ENCODE data around the gene GFAP. TPM values are rescaled to one million over a fixed set of nuclear protein-coding genes. Genes with fewer than 3 reads are reported as not detected.

Gene GFAP

DNA sequence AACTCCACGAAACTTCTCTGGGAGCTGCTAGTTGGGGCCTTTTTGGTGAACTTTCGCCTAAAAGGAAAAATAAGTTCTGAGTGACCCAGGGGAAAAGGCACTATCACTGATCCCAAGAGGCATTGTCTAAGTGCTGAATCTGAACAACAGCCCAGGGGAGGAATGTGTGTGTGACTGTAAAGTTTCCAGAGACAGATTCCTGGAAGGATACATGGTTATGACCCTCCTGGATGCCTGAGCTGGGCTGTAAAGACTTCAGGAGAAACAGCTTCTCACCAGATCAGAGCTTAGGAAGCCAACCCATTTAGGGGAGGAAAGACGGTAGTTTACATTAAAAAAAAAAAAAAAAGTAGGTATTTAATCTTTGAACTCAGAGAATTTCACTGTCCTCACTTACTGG lies 47.5 kb downstream of the GFAP start:
- Histone ChIP-seq H3K36me3 (ENCODE audit: insufficient read depth, low read length) (peaks cover 75% of the 10 kb centered on the region), H3K4me3 (ENCODE audit: low read length) (no peak overlapping the region), H3K9ac (ENCODE audit: low read depth, low read length) (no peak overlapping the region), H3K4me2 (ENCODE audit: low read length) (no peak overlapping the region), H3K27me3 (ENCODE audit: control insufficient read depth, insufficient read depth, low read length) (no peaks in the 10 kb centered on the region), H3K4me1 (ENCODE audit: control insufficient read depth, insufficient read depth, low read length) (no peaks in the 10 kb centered on the region), H3K9me3 (replicated peaks; ENCODE audit: low read length) (no peaks in the 10 kb centered on the region)

GRCh38 chr17:44865931-44866330 lies 49.4 kb downstream of the GFAP start:
- H3K36me3 ChIP-seq (ENCODE audit: insufficient read depth, low read length) = peaks cover 77% of the 10 kb centered on the region
- H3K4me3 ChIP-seq (ENCODE audit: low read length) = no peak overlapping the region
- H3K9me3 ChIP-seq (replicated peaks; ENCODE audit: low read length) = no peaks in the 10 kb centered on the region
- H3K4me1 ChIP-seq (ENCODE audit: control insufficient read depth, insufficient read depth, low read length) = no peaks in the 10 kb centered on the region
- H3K27me3 ChIP-seq (ENCODE audit: control insufficient read depth, insufficient read depth, low read length) = no peaks in the 10 kb centered on the region
- H3K4me2 ChIP-seq (ENCODE audit: low read length) = no peak overlapping the region
- no peak overlapping the region for H3K9ac ChIP-seq (ENCODE audit: low read depth, low read length)

- no peaks in the 10 kb centered on the region for H3K4me1 ChIP-seq (ENCODE audit: control insufficient read depth, insufficient read depth, low read length)
- H3K36me3 ChIP-seq (ENCODE audit: insufficient read depth, low read length) = peaks cover 80% of the 10 kb centered on the region
- H3K9ac ChIP-seq (ENCODE audit: low read depth, low read length) = no peak overlapping the region
- H3K27me3 ChIP-seq (ENCODE audit: control insufficient read depth, insufficient read depth, low read length) = no peaks in the 10 kb centered on the region
- no peak overlapping the region for H3K4me2 ChIP-seq (ENCODE audit: low read length)
- no peak overlapping the region for H3K4me3 ChIP-seq (ENCODE audit: low read length)
- no peaks in the 10 kb centered on the region for H3K9me3 ChIP-seq (replicated peaks; ENCODE audit: low read length)
Observed at GRCh38 chr17:44865231-44865660, 50.1 kb downstream of the GFAP start.

DNA sequence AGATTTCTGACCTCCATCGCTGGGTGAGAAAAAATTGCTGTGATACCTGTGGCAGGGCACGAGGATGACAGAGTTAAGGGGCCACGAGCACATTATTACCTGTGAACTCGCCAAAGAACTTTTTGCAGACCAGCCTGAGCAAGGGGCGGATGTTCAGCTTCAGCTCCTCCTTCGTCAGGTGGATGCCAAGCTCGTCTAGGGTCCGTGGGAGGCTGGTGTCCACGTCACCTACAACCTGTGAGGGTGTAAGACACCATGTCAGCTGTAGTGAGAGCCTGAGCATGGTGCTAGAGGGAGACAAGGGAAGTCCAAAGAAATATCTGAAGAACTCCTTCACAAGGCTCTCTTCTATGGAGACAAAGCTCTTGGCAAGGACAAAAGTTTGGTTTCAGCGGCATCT lies 50.5 kb downstream of the GFAP start:
- H3K9ac ChIP-seq (ENCODE audit: low read depth, low read length) = no peak overlapping the region
- H3K9me3 ChIP-seq (replicated peaks; ENCODE audit: low read length) = no peaks in the 10 kb centered on the region
- no peaks in the 10 kb centered on the region for H3K27me3 ChIP-seq (ENCODE audit: control insufficient read depth, insufficient read depth, low read length)
- no peak overlapping the region for H3K4me2 ChIP-seq (ENCODE audit: low read length)
- no peaks in the 10 kb centered on the region for H3K4me1 ChIP-seq (ENCODE audit: control insufficient read depth, insufficient read depth, low read length)
- no peak overlapping the region for H3K4me3 ChIP-seq (ENCODE audit: low read length)
- H3K36me3 ChIP-seq (ENCODE audit: insufficient read depth, low read length) = peaks cover 80% of the 10 kb centered on the region

GRCh38 chr17:44863061-44863918 lies 52.0 kb downstream of the GFAP start:
- no peaks in the 10 kb centered on the region for H3K4me1 ChIP-seq (ENCODE audit: control insufficient read depth, insufficient read depth, low read length)
- peaks cover 80% of the 10 kb centered on the region for H3K36me3 ChIP-seq (ENCODE audit: insufficient read depth, low read length)
- no peak overlapping the region for H3K4me3 ChIP-seq (ENCODE audit: low read length)
- H3K9me3 ChIP-seq (replicated peaks; ENCODE audit: low read length) = no peaks in the 10 kb centered on the region
- no peak overlapping the region for H3K4me2 ChIP-seq (ENCODE audit: low read length)
- H3K27me3 ChIP-seq (ENCODE audit: control insufficient read depth, insufficient read depth, low read length) = no peaks in the 10 kb centered on the region
- H3K9ac ChIP-seq (ENCODE audit: low read depth, low read length) = no peak overlapping the region

- H3K4me3 ChIP-seq (ENCODE audit: low read length) = no peak overlapping the region
- H3K36me3 ChIP-seq (ENCODE audit: insufficient read depth, low read length) = peaks cover 79% of the 10 kb centered on the region
- H3K4me2 ChIP-seq (ENCODE audit: low read length) = no peak overlapping the region
- no peaks in the 10 kb centered on the region for H3K4me1 ChIP-seq (ENCODE audit: control insufficient read depth, insufficient read depth, low read length)
- no peaks in the 10 kb centered on the region for H3K9me3 ChIP-seq (replicated peaks; ENCODE audit: low read length)
- no peaks in the 10 kb centered on the region for H3K27me3 ChIP-seq (ENCODE audit: control insufficient read depth, insufficient read depth, low read length)
- H3K9ac ChIP-seq (ENCODE audit: low read depth, low read length) = no peak overlapping the region
Observed at GRCh38 chr17:44862278-44862914, 52.9 kb downstream of the GFAP start.

GRCh38 chr17:44859701-44860100 lies 55.6 kb downstream of the GFAP start:
- Histone ChIP-seq H3K9ac (ENCODE audit: low read depth, low read length) (no peak overlapping the region), H3K9me3 (replicated peaks; ENCODE audit: low read length) (no peaks in the 10 kb centered on the region), H3K27me3 (ENCODE audit: control insufficient read depth, insufficient read depth, low read length) (no peaks in the 10 kb centered on the region), H3K4me1 (ENCODE audit: control insufficient read depth, insufficient read depth, low read length) (no peaks in the 10 kb centered on the region), H3K4me2 (ENCODE audit: low read length) (no peak overlapping the region), H3K4me3 (ENCODE audit: low read length) (no peak overlapping the region), H3K36me3 (ENCODE audit: insufficient read depth, low read length) (peaks cover 88% of the 10 kb centered on the region)

GRCh38 chr17:44854192-44854591 lies 61.1 kb downstream of the GFAP start:
- Histone ChIP-seq H3K27me3 (ENCODE audit: control insufficient read depth, insufficient read depth, low read length) (no peaks in the 10 kb centered on the region), H3K4me2 (ENCODE audit: low read length) (no peak overlapping the region), H3K4me3 (ENCODE audit: low read length) (no peak overlapping the region), H3K9me3 (replicated peaks; ENCODE audit: low read length) (no peaks in the 10 kb centered on the region), H3K36me3 (ENCODE audit: insufficient read depth, low read length) (peaks cover 82% of the 10 kb centered on the region), H3K9ac (ENCODE audit: low read depth, low read length) (no peak overlapping the region), H3K4me1 (ENCODE audit: control insufficient read depth, insufficient read depth, low read length) (no peaks in the 10 kb centered on the region)

Small RNA genes within 50 kb of the gene (small RNA-seq; reads per million reads assigned to genes)
- not detected for gene CCDC103
- gene MIR6783 = not detected
- gene RN7SL405P = not detected

Measured in skeletal muscle satellite cell (primary cell).